Hepatocyte (in vitro differentiated cells): ENCODE results near the gene FNBP1L. TPM values are rescaled to one million over a fixed set of nuclear protein-coding genes. Genes with fewer than 3 reads are reported as not detected.
A peak's percentile ranks its signal among the peaks of the same experiment; 100 is the strongest.

Experiments used
- DNase-seq: peaks from one replicate; pipeline ENCODE4 v3.0.0-alpha.2; 2016; ENCODE audit warnings: low spot score
- H2AFZ ChIP-seq: fragments of 200-600 bp; sonication (generic); 2 replicates; pipeline ENCODE4 v1.6.0; 2016; ENCODE audit warnings: antibody characterized with exemption, mild to moderate bottlenecking
- H3K27ac ChIP-seq: fragments of 200-600 bp; sonication (generic); 2 replicates; pipeline ENCODE4 v1.5.1; 2016; ENCODE audit warnings: mild to moderate bottlenecking
- H3K27me3 ChIP-seq: fragments of 200-600 bp; sonication (generic); 2 replicates; pipeline ENCODE4 v1.6.1; 2016
- H3K36me3 ChIP-seq: fragments of 200-600 bp; sonication (generic); replicated peaks from 2 replicates; pipeline ENCODE4 v1.5.1; 2016; ENCODE audit warnings: low read depth; ENCODE audit not compliant: insufficient read depth
- H3K4me1 ChIP-seq: fragments of 200-600 bp; sonication (generic); 2 replicates; pipeline ENCODE4 v1.5.1; 2016; ENCODE audit warnings: mild to moderate bottlenecking, moderate library complexity; ENCODE audit not compliant: insufficient read depth
- H3K4me2 ChIP-seq: fragments of 200-600 bp; sonication (generic); 2 replicates; pipeline ENCODE4 v1.6.0; 2016
- H3K4me3 ChIP-seq: fragments of 200-600 bp; sonication (generic); 2 replicates; pipeline ENCODE4 v1.5.1; 2016; ENCODE audit warnings: mild to moderate bottlenecking
- H3K79me2 ChIP-seq: fragments of 200-600 bp; sonication (generic); 2 replicates; pipeline ENCODE4 v1.6.0; 2017; ENCODE audit warnings: mild to moderate bottlenecking
- H3K9me2 ChIP-seq: fragments of 200-600 bp; sonication (generic); replicated peaks from 2 replicates; pipeline ENCODE4 v1.6.0; 2017; ENCODE audit warnings: mild to moderate bottlenecking; ENCODE audit not compliant: insufficient read depth
- H3K9me3 ChIP-seq: fragments of 200-600 bp; sonication (generic); 2 replicates; pipeline ENCODE4 v1.5.1; 2016; ENCODE audit warnings: low read depth, mild to moderate bottlenecking
- H4K20me1 ChIP-seq: fragments of 200-600 bp; sonication (generic); 2 replicates; pipeline ENCODE4 v1.6.0; 2016; ENCODE audit warnings: mild to moderate bottlenecking; ENCODE audit not compliant: insufficient read depth, poor library complexity, severe bottlenecking
- CTCF ChIP-seq: fragments of 200-600 bp; sonication (generic); IDR thresholded peaks from 2 replicates; pipeline ENCODE4 v1.5.1; 2016; ENCODE audit warnings: antibody characterized with exemption, mild to moderate bottlenecking; ENCODE audit not compliant: poor library complexity
- EZH2 ChIP-seq: fragments of 200-600 bp; sonication (generic); IDR thresholded peaks from 2 replicates; pipeline ENCODE4 v1.6.1; 2016; ENCODE audit warnings: antibody characterized with exemption, mild to moderate bottlenecking, borderline replicate concordance
- EZH2phosphoT487 ChIP-seq: fragments of 200-600 bp; sonication (generic); IDR thresholded peaks from one replicate; pipeline ENCODE4 v1.6.1; 2018; ENCODE audit warnings: antibody characterized with exemption, mild to moderate bottlenecking, low read depth, moderate library complexity; ENCODE audit not compliant: unreplicated experiment, severe bottlenecking
- WGBS: methylation state at CpG from one replicate; pipeline ENCODE4 v1.1.6; 2016; ENCODE audit warnings: low lambda C conversion rate; ENCODE audit errors: missing lambda C conversion rate; 5-methylcytosine and 5-hydroxymethylcytosine counted together
- polyA plus RNA-seq: library from polyadenylated mRNA; unstranded; fragments of >200 nt; fragmentation: Nextera tagmentation; extraction: Ambion mirVana; gene quantifications from 2 replicates; pipeline ENCODE4 v1.2.1, GENCODE V29; 2016
- total RNA-seq: library from RNA; depleted of rRNA; stranded (reverse); fragments of >200 nt; gene quantifications from 2 replicates; pipeline ENCODE4 v1.2.3, GENCODE V29; 2014

Gene FNBP1L
- total and polyA plus RNA-seq, 2 experiments from 2014 or later = 46.8 to 98.8 TPM

GRCh38 chr1:93595266-93595665 lies 147.3 kb downstream of the FNBP1L start:
- WGBS = 85% methylated on average over 2 of the region's 2 CpGs
- TF ChIP-seq EZH2phosphoT487 (no peak), CTCF (no peak), EZH2 (no peak)
- Histone ChIP-seq H2AFZ (no peak overlapping the region), H3K4me1 (peaks cover 67% of the 10 kb centered on the region), H3K4me3 (no peak overlapping the region), H3K4me2 (no peak overlapping the region), H3K79me2 (peaks cover 67% of the 10 kb centered on the region), H3K9me2 (no peaks in the 10 kb centered on the region), H3K27me3 (no peaks in the 10 kb centered on the region), H3K27ac (peak overlapping the region; percentile 92), H3K9me3 (no peaks in the 10 kb centered on the region), H3K36me3 (no peaks in the 10 kb centered on the region), H4K20me1 (no peaks in the 10 kb centered on the region)
- DNase-seq = no peak

- DNase-seq = no peak
- Histone ChIP-seq H3K9me2 (no peaks in the 10 kb centered on the region), H2AFZ (no peak overlapping the region), H3K4me1 (peaks cover 67% of the 10 kb centered on the region), H3K27me3 (no peaks in the 10 kb centered on the region), H3K9me3 (no peaks in the 10 kb centered on the region), H4K20me1 (no peaks in the 10 kb centered on the region), H3K36me3 (no peaks in the 10 kb centered on the region), H3K4me3 (no peak overlapping the region), H3K79me2 (peaks cover 67% of the 10 kb centered on the region), H3K27ac (peak overlapping the region; percentile 42), H3K4me2 (no peak overlapping the region)
- TF ChIP-seq EZH2phosphoT487 (no peak), EZH2 (no peak), CTCF (no peak)
- 85% methylated on average over 4 of the region's 4 CpGs for WGBS
These were observed 147.8 kb downstream of the FNBP1L start for GRCh38 chr1:93595743-93596142.

DNA sequence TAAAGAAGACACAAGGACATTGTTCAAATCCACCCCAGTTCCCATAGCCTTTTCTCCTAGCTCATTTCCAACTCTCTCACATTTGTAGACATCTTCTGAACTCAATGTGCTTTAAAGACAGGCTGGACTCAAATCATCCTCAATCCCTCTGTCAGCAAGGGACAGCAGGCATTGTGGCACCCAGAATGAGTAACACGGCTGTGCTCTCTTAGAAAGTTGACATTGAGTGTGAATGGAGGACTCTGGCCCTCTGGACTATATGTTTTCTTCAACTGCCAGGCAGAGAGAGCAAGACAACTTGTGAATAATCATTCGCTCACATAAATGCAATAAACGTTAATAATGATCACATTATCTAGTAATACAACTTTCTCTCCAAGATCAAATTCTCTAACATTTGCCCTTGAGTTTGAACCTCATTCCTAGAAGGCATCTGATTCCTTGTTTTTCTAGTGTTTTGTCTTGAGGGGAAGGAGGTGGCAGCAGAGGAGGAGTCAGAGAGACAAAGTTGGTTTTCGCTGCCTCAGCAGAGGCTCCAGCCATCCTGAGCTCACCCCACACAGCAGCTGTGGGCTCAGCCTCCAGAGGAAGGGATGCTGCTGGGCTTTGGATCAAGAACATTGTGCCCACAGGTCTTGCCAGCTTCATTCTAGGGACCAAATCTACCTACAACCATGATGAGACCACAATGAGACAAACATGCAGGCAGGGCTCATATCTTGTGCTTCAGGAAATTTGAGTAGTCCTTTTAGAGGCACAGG lies 148.6 kb downstream of the FNBP1L start:
- H3K4me1 ChIP-seq = peaks cover 62% of the 10 kb centered on the region
- H3K9me3 ChIP-seq = no peaks in the 10 kb centered on the region
- DNase-seq = no peak
- no peaks in the 10 kb centered on the region for H4K20me1 ChIP-seq
- H3K9me2 ChIP-seq = no peaks in the 10 kb centered on the region
- H3K79me2 ChIP-seq = peaks cover 72% of the 10 kb centered on the region
- WGBS = 91% methylated on average over 4 of the region's 4 CpGs
- no peaks in the 10 kb centered on the region for H3K36me3 ChIP-seq
- TF ChIP-seq EZH2 (no peak), CTCF (no peak), EZH2phosphoT487 (no peak)
- H3K27me3 ChIP-seq = no peaks in the 10 kb centered on the region
- no peak overlapping the region for H3K4me3 ChIP-seq
- no peak overlapping the region for H2AFZ ChIP-seq
- H3K4me2 ChIP-seq = no peak overlapping the region
- H3K27ac ChIP-seq = peak overlapping the region; percentile 42
